ENCODE measurements around the gene FKBP1A. TPM values are rescaled to one million over a fixed set of nuclear protein-coding genes. Genes with fewer than 3 reads are reported as not detected.
"Not testable (repeated sequence)": the region's sequence is repeated elsewhere in the genome, so short reads cannot be mapped to it uniquely, and the experiment has no call there.

FKBP1A gene
- total RNA-seq, 1 donor from 2014 or later = 132 TPM

- Mint-ChIP-seq H3K36me3 (peaks cover 34% of the 10 kb centered on the region), H3K9me3 (peaks cover 43% of the 10 kb centered on the region), H3K4me1 (no peaks in the 10 kb centered on the region), H3K4me3 (no peak overlapping the region), H3K27ac (no peak overlapping the region), H3K27me3 (ENCODE audit: low read depth) (no peaks in the 10 kb centered on the region)
- TF ChIP-seq, protein P1, sequence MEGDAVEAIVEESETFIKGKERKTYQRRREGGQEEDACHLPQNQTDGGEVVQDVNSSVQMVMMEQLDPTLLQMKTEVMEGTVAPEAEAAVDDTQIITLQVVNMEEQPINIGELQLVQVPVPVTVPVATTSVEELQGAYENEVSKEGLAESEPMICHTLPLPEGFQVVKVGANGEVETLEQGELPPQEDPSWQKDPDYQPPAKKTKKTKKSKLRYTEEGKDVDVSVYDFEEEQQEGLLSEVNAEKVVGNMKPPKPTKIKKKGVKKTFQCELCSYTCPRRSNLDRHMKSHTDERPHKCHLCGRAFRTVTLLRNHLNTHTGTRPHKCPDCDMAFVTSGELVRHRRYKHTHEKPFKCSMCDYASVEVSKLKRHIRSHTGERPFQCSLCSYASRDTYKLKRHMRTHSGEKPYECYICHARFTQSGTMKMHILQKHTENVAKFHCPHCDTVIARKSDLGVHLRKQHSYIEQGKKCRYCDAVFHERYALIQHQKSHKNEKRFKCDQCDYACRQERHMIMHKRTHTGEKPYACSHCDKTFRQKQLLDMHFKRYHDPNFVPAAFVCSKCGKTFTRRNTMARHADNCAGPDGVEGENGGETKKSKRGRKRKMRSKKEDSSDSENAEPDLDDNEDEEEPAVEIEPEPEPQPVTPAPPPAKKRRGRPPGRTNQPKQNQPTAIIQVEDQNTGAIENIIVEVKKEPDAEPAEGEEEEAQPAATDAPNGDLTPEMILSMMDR (IDR thresholded peaks at IDR 0.05; ENCODE audit: unreplicated experiment) = no peak
- no peak for DNase-seq (ENCODE audit: low spot score in 2 of 2, unreplicated experiment in 2 of 2)
Measured at GRCh38 chr20:1345756-1346093, 47.1 kb downstream of the FKBP1A start.

- H3K9me3 Mint-ChIP-seq = peaks cover 39% of the 10 kb centered on the region
- H3K36me3 Mint-ChIP-seq = peaks cover 29% of the 10 kb centered on the region
- no peak for DNase-seq (ENCODE audit: low spot score in 2 of 2, unreplicated experiment in 2 of 2)
- H3K27ac Mint-ChIP-seq = no peak overlapping the region
- no peaks in the 10 kb centered on the region for H3K4me1 Mint-ChIP-seq
- TF ChIP-seq, protein P1 (IDR thresholded peaks at IDR 0.05; ENCODE audit: unreplicated experiment) = no peak
- H3K4me3 Mint-ChIP-seq = no peak overlapping the region
- no peaks in the 10 kb centered on the region for H3K27me3 Mint-ChIP-seq (ENCODE audit: low read depth)
Measured at GRCh38 chr20:1345030-1345755, 47.7 kb downstream of the FKBP1A start.

DNA sequence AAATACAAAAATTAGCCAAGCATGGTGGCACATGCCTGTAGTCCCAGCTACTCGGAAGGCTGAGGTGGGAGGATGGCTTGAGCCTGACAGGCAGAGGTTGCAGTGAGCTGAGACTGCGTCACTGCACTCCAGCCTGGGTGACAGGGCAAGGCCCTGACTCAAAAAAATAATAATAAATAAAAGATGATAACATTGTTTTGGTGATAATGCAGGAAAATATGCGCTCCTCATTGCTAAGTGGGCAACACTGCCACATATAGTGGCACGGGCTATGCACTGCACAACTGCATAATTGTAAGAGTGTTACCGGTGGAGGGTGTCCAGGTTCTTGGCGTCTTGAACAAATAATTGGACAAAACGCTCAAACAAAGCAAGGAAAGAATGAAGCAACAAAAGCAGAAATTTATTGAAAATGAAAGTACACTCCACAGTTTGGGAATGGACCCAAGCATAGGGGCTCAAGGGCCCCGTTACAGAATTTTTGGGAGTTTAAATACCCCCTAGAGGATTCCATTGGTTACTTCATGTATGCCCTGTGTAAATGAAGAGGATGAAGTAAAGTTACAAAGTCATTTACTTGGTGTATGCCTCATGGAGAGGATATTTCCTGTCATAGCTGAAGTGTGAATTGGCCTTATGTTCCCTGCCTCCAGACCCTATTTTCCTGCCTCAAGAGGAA lies 49.3 kb downstream of the FKBP1A start:
- H3K27ac Mint-ChIP-seq; DNase-seq (ENCODE audit: low spot score in 2 of 2, unreplicated experiment in 2 of 2); H3K4me3 Mint-ChIP-seq; H3K27me3 Mint-ChIP-seq (ENCODE audit: low read depth); H3K4me1 Mint-ChIP-seq: not testable (repeated sequence)
- Mint-ChIP-seq H3K9me3 (peaks cover 27% of the 10 kb centered on the region), H3K36me3 (peaks cover 17% of the 10 kb centered on the region)

DNA sequence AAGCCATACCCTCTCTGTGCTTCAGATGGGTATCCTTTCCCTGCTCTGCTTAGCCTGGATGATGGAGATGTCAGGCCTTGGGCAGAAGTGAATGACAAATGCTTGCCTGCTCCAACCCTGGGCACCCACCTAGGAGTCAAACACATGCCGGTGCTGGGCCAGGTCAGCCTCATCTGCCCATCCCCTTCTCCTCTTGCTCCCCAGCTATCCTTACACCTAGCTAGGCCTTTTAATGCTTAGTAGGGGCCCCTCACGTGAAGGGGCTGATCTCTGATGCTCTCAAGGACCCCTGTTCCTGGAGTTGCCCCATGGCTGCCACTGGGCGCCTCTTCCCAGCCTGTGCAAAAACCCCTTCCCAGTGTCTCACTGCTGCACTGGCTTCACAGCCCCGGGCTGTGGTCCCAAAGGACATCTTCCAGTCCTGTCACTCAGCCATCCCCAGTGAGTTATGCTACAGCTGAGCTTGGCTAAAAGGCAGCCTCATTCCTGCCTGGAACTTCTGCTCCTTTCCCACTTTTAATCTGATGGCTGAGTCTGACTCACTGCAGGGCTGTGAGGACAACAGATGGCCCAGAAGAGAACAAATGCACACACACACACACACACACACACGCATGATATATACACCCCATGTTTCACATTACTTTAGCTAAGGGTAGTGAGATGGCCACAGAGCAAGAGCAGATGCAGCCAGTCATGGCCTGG lies 51.1 kb downstream of the FKBP1A start:
- H3K27me3 Mint-ChIP-seq (ENCODE audit: low read depth) = no peaks in the 10 kb centered on the region
- H3K36me3 Mint-ChIP-seq = peaks cover 5% of the 10 kb centered on the region
- TF ChIP-seq, protein P1 (IDR thresholded peaks at IDR 0.05; ENCODE audit: unreplicated experiment) = no peak
- no peak overlapping the region for H3K4me3 Mint-ChIP-seq
- H3K27ac Mint-ChIP-seq = no peak overlapping the region
- H3K9me3 Mint-ChIP-seq = peaks cover 11% of the 10 kb centered on the region
- H3K4me1 Mint-ChIP-seq = no peaks in the 10 kb centered on the region
- no peak for DNase-seq (ENCODE audit: low spot score in 2 of 2, unreplicated experiment in 2 of 2)

DNA sequence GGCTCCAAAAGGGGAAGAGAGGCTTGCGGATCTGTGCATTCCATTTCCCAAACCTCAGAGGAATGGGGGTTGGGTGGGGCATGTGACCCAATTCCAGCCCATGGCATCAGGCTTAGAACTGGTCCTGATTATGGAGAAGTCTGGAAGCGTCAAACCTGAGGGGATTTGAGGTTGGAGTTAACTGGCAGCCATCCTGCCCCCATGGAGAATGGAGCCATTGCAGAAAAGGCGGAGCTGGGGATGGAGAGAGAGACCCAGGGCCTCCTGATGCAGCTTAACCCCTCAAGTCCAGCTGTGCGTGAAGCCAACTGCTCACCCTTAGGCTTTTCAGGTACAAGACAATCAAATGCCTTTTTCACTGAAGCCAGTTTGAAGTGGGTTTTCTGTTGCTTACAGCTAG lies 54.1 kb downstream of the FKBP1A start:
- Mint-ChIP-seq H3K4me1 (no peaks in the 10 kb centered on the region), H3K36me3 (peaks cover 3% of the 10 kb centered on the region), H3K27ac (no peak overlapping the region), H3K4me3 (no peak overlapping the region), H3K9me3 (no peaks in the 10 kb centered on the region), H3K27me3 (ENCODE audit: low read depth) (no peaks in the 10 kb centered on the region)
- no peak for DNase-seq (ENCODE audit: low spot score in 2 of 2, unreplicated experiment in 2 of 2)
- TF ChIP-seq, protein P1 (IDR thresholded peaks at IDR 0.05; ENCODE audit: unreplicated experiment) = no peak

GRCh38 chr20:1338096-1338495 lies 54.8 kb downstream of the FKBP1A start:
- peaks cover 4% of the 10 kb centered on the region for H3K36me3 Mint-ChIP-seq
- DNase-seq (ENCODE audit: low spot score in 2 of 2, unreplicated experiment in 2 of 2) = no peak
- TF ChIP-seq, protein P1 (IDR thresholded peaks at IDR 0.05; ENCODE audit: unreplicated experiment) = no peak
- no peak overlapping the region for H3K27ac Mint-ChIP-seq
- H3K4me3 Mint-ChIP-seq = no peak overlapping the region
- no peaks in the 10 kb centered on the region for H3K4me1 Mint-ChIP-seq
- no peaks in the 10 kb centered on the region for H3K27me3 Mint-ChIP-seq (ENCODE audit: low read depth)
- H3K9me3 Mint-ChIP-seq = no peaks in the 10 kb centered on the region
